K562 (cell line): ENCODE results near the gene PLXNA2. TPM values are rescaled to one million over a fixed set of nuclear protein-coding genes. Genes with fewer than 3 reads are reported as not detected.
A peak's percentile ranks its signal among the peaks of the same experiment; 100 is the strongest.

ENCODE experiments used
- ADNP ChIP-seq: fragments of 200-800 bp; sonication (Bioruptor generic); IDR thresholded peaks from 2 replicates; pipeline ENCODE4 v1.6.1; 2016; ENCODE audit warnings: missing genetic modification characterization, missing compliant biosample characterization
- ATF7 ChIP-seq: fragments of 450-650 bp; IDR thresholded peaks from 2 replicates; pipeline ENCODE4 v1.7.1; 2014; ENCODE audit warnings: mild to moderate bottlenecking, moderate library complexity
- ERF ChIP-seq: fragments of 450-650 bp; formaldehyde crosslinking; IDR thresholded peaks from 2 replicates; pipeline ENCODE4 v1.4.0; 2020; ENCODE audit warnings: mild to moderate bottlenecking, mixed read lengths
- FOXJ3 ChIP-seq: sonication (generic); formaldehyde crosslinking; IDR thresholded peaks from 2 replicates; pipeline ENCODE4 v1.4.0; 2020; ENCODE audit warnings: mild to moderate bottlenecking, missing genetic modification reagents
- GTF2E2 ChIP-seq: fragments of 200-800 bp; sonication (Bioruptor generic); IDR thresholded peaks from 2 replicates; pipeline ENCODE4 v1.6.1; 2016; ENCODE audit warnings: missing genetic modification characterization, missing compliant biosample characterization
- MLLT1 ChIP-seq, 2 experiments: fragments of 450-650 bp; IDR thresholded peaks; 2 replicates each; pipeline ENCODE4 v1.6.1; 2016
- MTA2 ChIP-seq: fragments of 450-650 bp; IDR thresholded peaks from 2 replicates; pipeline ENCODE4 v1.6.1; 2016; ENCODE audit warnings: low read depth
- NCOA6 ChIP-seq: fragments of 450-650 bp; IDR thresholded peaks from 2 replicates; pipeline ENCODE4 v1.6.1; 2017; ENCODE audit warnings: mild to moderate bottlenecking
- NFIC ChIP-seq: fragments of 450-650 bp; IDR thresholded peaks from 2 replicates; pipeline ENCODE4 v1.6.1; 2017; ENCODE audit warnings: mild to moderate bottlenecking, inconsistent platforms
- PCBP1 ChIP-seq: fragments of 200-400 bp; formaldehyde crosslinking; IDR thresholded peaks from 2 replicates; pipeline ENCODE4 v1.6.1; 2018; ENCODE audit warnings: mild to moderate bottlenecking, low read depth, low read length; ENCODE audit not compliant: poor library complexity, severe bottlenecking
- POLR3G ChIP-seq: IDR thresholded peaks from 2 replicates; pipeline ENCODE4 v1.6.1; 2011; ENCODE audit not compliant: insufficient read length, insufficient replicate concordance; ENCODE audit errors: extremely low read depth
- RUNX1 ChIP-seq: sonication (generic); IDR thresholded peaks from 2 replicates; pipeline ENCODE4 v1.6.1; 2016; ENCODE audit warnings: antibody characterized with exemption, low read depth
- SIN3B ChIP-seq: fragments of 450-650 bp; IDR thresholded peaks from 2 replicates; pipeline ENCODE4 v1.6.1; 2017; ENCODE audit warnings: low read depth, mild to moderate bottlenecking, moderate library complexity
- SMAD1 ChIP-seq: fragments of 150-350 bp; IDR thresholded peaks from 2 replicates; pipeline ENCODE4 v1.6.1; 2014; ENCODE audit warnings: low read length, low read depth; ENCODE audit not compliant: partially characterized antibody
- SP1 ChIP-seq: sonication (generic); formaldehyde crosslinking; IDR thresholded peaks from 2 replicates; pipeline ENCODE4 v1.8.1; 2022; ENCODE audit warnings: mild to moderate bottlenecking, missing genetic modification reagents
- TAL1 ChIP-seq: fragments of 450-650 bp; IDR thresholded peaks from 2 replicates; pipeline ENCODE4 v1.6.1; 2016; ENCODE audit warnings: mild to moderate bottlenecking
- TBL1XR1 ChIP-seq, 2 experiments: IDR thresholded peaks; 2 replicates each; pipeline ENCODE4 v1.6.1; 2012; ENCODE audit warnings: improper control_type of control experiment in 2 of 2, low read length in 2 of 2, mild to moderate bottlenecking in 1 of 2
- TGIF2 ChIP-seq: sonication (generic); formaldehyde crosslinking; IDR thresholded peaks from 2 replicates; pipeline ENCODE4 v1.8.1; 2022; ENCODE audit warnings: mild to moderate bottlenecking, missing genetic modification reagents, moderate library complexity
- USF2 ChIP-seq: sonication (generic); formaldehyde crosslinking; IDR thresholded peaks from 2 replicates; pipeline ENCODE4 v1.5.0; 2020; ENCODE audit warnings: missing genetic modification reagents
- XRCC3 ChIP-seq: fragments of 450-650 bp; IDR thresholded peaks from 2 replicates; pipeline ENCODE4 v1.6.1; 2017; ENCODE audit warnings: mild to moderate bottlenecking, moderate library complexity
- YY1 ChIP-seq, 3 experiments: IDR thresholded peaks; 2 replicates each; pipeline ENCODE4 v1.6.1; 2011; ENCODE audit warnings: low read length in 2 of 3, mild to moderate bottlenecking in 2 of 3, moderate library complexity in 2 of 3, borderline replicate concordance in 1 of 3, control low read depth in 1 of 3, low read depth in 1 of 3; ENCODE audit not compliant: insufficient read depth in 3 of 3, insufficient replicate concordance in 2 of 3, control insufficient read depth in 1 of 3, insufficient read length in 1 of 3; ENCODE audit errors: extremely low read depth in 1 of 3
- ZFX ChIP-seq: sonication (generic); formaldehyde crosslinking; IDR thresholded peaks from 2 replicates; pipeline ENCODE4 v1.8.0; 2022; ENCODE audit warnings: mild to moderate bottlenecking, missing genetic modification reagents, moderate library complexity
- polyA plus RNA-seq, 8 experiments: library from polyadenylated mRNA; depleted of rRNA in 4 of 8; stranded (reverse) in 5 of 8; unstranded in 3 of 8; fragments of >200 nt; fragmentation: Nextera tagmentation in 2 of 8; fragmentation: Illumina TruSeq in 1 of 8; extraction: Ambion mirVana in 2 of 8; extraction: Trizol in 1 of 8; gene quantifications; 2 replicates each; pipeline versions ENCODE4 v1.2.1 to v1.2.3, GENCODE V29; 2011 to 2014; ENCODE audit warnings: inconsistent platforms in 1 of 8, missing spikeins in 1 of 8
- total RNA-seq, 7 experiments: library from RNA; depleted of rRNA in 6 of 7; stranded (reverse); fragments of >200 nt in 6 of 7; fragmentation: Illumina TruSeq in 2 of 7; extraction: Trizol in 2 of 7; gene quantifications; 2 replicates each; pipeline versions ENCODE4 v1.2.1 to v1.2.3, GENCODE V29; 2011 to 2021; ENCODE audit warnings: low replicate concordance in 1 of 7
- TF ChIP-seq, protein P1 (sequence below): fragments of 450-650 bp; IDR thresholded peaks from 2 replicates; pipeline ENCODE4 v1.6.1; 2016; ENCODE audit warnings: low read depth, mild to moderate bottlenecking, moderate library complexity
- TF ChIP-seq, protein P2 (sequence below): fragments of 200-800 bp; sonication (Bioruptor generic); IDR thresholded peaks from 2 replicates; pipeline ENCODE4 v1.6.1; 2017; ENCODE audit warnings: missing genetic modification characterization, missing compliant biosample characterization
- TF ChIP-seq, protein P3 (sequence below): fragments of 250-450 bp; sonication (Bioruptor Pico); IDR thresholded peaks from 2 replicates; pipeline ENCODE4 v1.6.1; 2021; ENCODE audit warnings: mild to moderate bottlenecking

PLXNA2 gene
- total and polyA plus RNA-seq, 9 of the 15 experiments (the other 6 are each of a cell fraction or from before 2014, with no cell fraction given): 0.01 to 1.3 (median 0.32) TPM

DNA sequence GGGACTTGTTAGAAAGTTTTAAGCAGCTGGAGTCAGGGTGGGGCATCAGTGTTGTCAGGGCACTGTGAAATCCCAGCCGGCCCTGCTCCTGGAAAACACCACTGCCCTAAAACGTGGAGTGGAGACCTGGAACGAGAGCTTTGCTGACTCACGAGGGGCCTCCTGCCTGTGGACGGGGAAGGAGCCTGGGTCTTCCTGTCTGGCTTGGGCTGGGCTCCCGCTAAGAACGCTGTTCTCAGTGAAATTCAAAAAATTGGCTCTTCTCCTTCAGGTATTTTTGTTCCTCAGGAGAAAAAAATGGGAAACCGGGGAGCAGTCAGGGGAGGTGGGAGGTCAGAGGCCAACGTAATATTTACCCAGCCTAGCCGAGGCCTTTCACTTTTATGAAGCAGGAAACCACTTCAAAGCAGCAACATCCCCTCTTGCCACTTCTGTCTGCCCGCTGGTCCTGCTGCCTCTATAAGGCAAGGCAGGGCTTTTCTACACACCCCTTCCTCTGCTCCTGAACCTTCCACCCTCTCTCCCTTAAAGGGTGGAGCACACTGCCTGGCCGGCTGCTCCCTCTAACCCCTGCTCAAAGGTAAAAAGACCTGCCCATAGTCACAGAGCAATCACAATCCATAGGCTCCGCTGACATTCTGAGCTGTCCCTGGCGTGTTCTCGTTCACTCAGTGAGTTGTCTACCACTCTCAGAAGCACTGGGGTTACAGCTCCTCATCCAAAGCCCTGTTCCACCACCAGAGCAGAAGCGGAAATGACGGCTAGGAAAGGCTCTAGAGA is 8.0 kb downstream of the PLXNA2 start (continued):
- peak; percentile 77 for TF ChIP-seq ZFX
- TF ChIP-seq GTF2E2 (tag): no peak
- no peak for TF ChIP-seq POLR3G
- TF ChIP-seq NCOA6: no peak
- no peak for TF ChIP-seq ERF (CRISPR knock-in tag)
- TF ChIP-seq, protein P1, sequence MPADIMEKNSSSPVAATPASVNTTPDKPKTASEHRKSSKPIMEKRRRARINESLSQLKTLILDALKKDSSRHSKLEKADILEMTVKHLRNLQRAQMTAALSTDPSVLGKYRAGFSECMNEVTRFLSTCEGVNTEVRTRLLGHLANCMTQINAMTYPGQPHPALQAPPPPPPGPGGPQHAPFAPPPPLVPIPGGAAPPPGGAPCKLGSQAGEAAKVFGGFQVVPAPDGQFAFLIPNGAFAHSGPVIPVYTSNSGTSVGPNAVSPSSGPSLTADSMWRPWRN: no peak
- TF ChIP-seq MLLT1 (IDR thresholded peaks at IDR 0.05): no peak
- TF ChIP-seq NFIC: no peak
- TF ChIP-seq RUNX1: no peak
- TF ChIP-seq, protein P2, sequence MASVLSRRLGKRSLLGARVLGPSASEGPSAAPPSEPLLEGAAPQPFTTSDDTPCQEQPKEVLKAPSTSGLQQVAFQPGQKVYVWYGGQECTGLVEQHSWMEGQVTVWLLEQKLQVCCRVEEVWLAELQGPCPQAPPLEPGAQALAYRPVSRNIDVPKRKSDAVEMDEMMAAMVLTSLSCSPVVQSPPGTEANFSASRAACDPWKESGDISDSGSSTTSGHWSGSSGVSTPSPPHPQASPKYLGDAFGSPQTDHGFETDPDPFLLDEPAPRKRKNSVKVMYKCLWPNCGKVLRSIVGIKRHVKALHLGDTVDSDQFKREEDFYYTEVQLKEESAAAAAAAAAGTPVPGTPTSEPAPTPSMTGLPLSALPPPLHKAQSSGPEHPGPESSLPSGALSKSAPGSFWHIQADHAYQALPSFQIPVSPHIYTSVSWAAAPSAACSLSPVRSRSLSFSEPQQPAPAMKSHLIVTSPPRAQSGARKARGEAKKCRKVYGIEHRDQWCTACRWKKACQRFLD (CRISPR knock-in tag): peak; percentile 88
- no peak for TF ChIP-seq PCBP1
- TF ChIP-seq, protein P3, sequence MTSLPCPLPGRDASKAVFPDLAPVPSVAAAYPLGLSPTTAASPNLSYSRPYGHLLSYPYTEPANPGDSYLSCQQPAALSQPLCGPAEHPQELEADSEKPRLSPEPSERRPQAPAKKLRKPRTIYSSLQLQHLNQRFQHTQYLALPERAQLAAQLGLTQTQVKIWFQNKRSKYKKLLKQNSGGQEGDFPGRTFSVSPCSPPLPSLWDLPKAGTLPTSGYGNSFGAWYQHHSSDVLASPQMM (CRISPR knock-in tag): no peak
- TF ChIP-seq TBL1XR1 (IDR thresholded peaks at IDR 0.05; ENCODE audit: low read length in 2 of 2): no peak
- no peak for TF ChIP-seq XRCC3
- no peak for TF ChIP-seq SMAD1
- no peak for TF ChIP-seq SP1
- TF ChIP-seq TGIF2: no peak
- no peak for TF ChIP-seq USF2 (CRISPR knock-in tag)
- TF ChIP-seq FOXJ3 (CRISPR knock-in tag): no peak
- no peak for TF ChIP-seq ADNP
- TF ChIP-seq MTA2: no peak
- no peak for TF ChIP-seq TAL1
- peak in 1 of 3 experiments; percentile 35 for TF ChIP-seq YY1 (IDR thresholded peaks at IDR 0.05; ENCODE audit: borderline replicate concordance in 1 of 3, control insufficient read depth in 1 of 3, extremely low read depth in 1 of 3, insufficient read depth in 3 of 3, insufficient read length in 1 of 3, insufficient replicate concordance in 2 of 3, low read depth in 1 of 3, low read length in 2 of 3)
- TF ChIP-seq SIN3B: no peak
- TF ChIP-seq ATF7: no peak
